Suprapubic skin (tissue), 4 donors: ENCODE results near the gene BTNL9. TPM values are rescaled to one million over a fixed set of nuclear protein-coding genes. Genes with fewer than 3 reads are reported as not detected.
"Not testable (repeated sequence)": the region's sequence is repeated elsewhere in the genome, so short reads cannot be mapped to it uniquely, and the experiment has no call there.

Experiments
- DNase-seq, 2 donors: peaks; one replicate each; pipeline ENCODE4 v3.0.0-alpha.2; 2019; ENCODE audit warnings: low spot score in 2 of 2
- H3K27ac ChIP-seq: fragments of 200-600 bp; sonication (generic); one replicate; pipeline ENCODE4 v1.5.1; 2019
- H3K27me3 ChIP-seq: fragments of 200-600 bp; sonication (generic); one replicate; pipeline ENCODE4 v1.5.1; 2019
- H3K36me3 ChIP-seq: fragments of 200-600 bp; sonication (generic); one replicate; pipeline ENCODE4 v1.5.1; 2019
- H3K4me1 ChIP-seq: fragments of 200-600 bp; sonication (generic); one replicate; pipeline ENCODE4 v1.5.1; 2019
- H3K4me3 ChIP-seq: fragments of 200-600 bp; sonication (generic); one replicate; pipeline ENCODE4 v1.5.1; 2019; ENCODE audit warnings: mild to moderate bottlenecking
- H3K9me3 ChIP-seq: fragments of 200-600 bp; sonication (generic); one replicate; pipeline ENCODE4 v1.5.1; 2019
- EP300 ChIP-seq: sonication (generic); formaldehyde crosslinking; IDR thresholded peaks from one replicate; pipeline ENCODE4 v1.6.1; 2017; ENCODE audit warnings: antibody characterized with exemption
- POLR2A ChIP-seq, 2 donors: fragments of 450-650 bp; IDR thresholded peaks; one replicate each; pipeline ENCODE4 v1.6.1; 2017; ENCODE audit warnings: antibody characterized with exemption in 2 of 2, mild to moderate bottlenecking in 2 of 2, moderate library complexity in 2 of 2
- POLR2AphosphoS5 ChIP-seq, 3 donors: sonication (generic); formaldehyde crosslinking; IDR thresholded peaks; one replicate each; pipeline ENCODE4 v1.6.1; 2017; ENCODE audit warnings: antibody characterized with exemption in 3 of 3
- WGBS: methylation state at CpG from one replicate; pipeline ENCODE4 v1.1.5; 2018; 5-methylcytosine and 5-hydroxymethylcytosine counted together
- total RNA-seq, 4 donors: library from RNA; depleted of rRNA; stranded (reverse); fragments of >200 nt; gene quantifications; one replicate each; pipeline ENCODE4 v1.1.0, GENCODE V29; 2016
- TF ChIP-seq, protein P1 (sequence below), 2 donors: fragments of 200-600 bp in 1 of 2; fragments of 450-650 bp in 1 of 2; sonication (generic) in 1 of 2; IDR thresholded peaks; one replicate each; pipeline ENCODE4 v1.5.1; 2016 to 2019; ENCODE audit warnings: antibody characterized with exemption in 2 of 2, mild to moderate bottlenecking in 1 of 2, moderate library complexity in 1 of 2

Gene BTNL9
- total RNA-seq, 4 donors from 2014 or later, result 13.4 to 98.3 (median 27.7) TPM

DNA sequence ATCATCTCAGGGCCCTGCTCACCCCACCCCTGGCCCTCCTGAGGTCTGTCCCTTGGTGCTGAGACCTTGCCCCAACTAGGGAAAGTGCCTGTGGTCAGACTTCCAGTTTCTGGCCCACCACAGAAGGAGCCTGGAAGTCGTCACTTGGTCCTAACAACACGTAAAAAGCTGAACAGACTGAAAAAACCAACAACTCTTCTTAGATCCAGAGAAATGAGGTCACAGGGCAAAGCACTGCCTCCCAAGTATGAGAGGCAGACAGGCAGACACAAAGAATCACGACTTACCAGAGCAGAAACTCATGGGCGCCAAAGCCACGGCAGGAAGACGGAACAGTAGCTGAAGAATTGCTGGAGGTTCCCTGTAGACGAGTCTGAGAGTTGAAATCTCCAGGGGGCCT lies 52.4 kb downstream of the BTNL9 start:
- WGBS, result 58% methylated on average over 7 of the region's 7 CpGs

DNA sequence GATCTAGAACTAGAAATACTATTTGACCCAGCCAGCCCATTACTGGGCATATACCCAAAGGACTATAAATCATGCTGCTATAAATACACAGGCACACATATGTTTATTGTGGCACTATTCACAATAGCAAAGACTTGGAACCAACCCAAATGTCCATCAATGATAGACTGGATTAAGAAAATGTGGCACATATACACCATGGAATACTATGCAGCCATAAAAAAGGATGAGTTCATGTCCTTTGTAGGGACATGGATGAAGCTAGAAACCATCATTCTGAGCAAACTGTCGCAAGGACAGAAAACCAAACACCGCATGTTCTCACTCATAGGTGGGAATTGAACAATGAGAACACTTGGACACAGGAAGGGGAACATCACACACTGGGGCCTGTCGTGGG lies 55.1 kb downstream of the BTNL9 start:
- H3K4me1 ChIP-seq, H3K9me3 ChIP-seq, DNase-seq, H3K27ac ChIP-seq, H3K36me3 ChIP-seq, H3K4me3 ChIP-seq: not testable (repeated sequence)
- H3K27me3 ChIP-seq, result peaks cover 36% of the 10 kb centered on the region
- WGBS, result 86% methylated on average over 3 of the region's 3 CpGs

More for the DNA sequence above, 52.4 kb downstream of the BTNL9 start:
- Histone ChIP-seq H3K27me3 (peaks cover 17% of the 10 kb centered on the region), H3K27ac (no peak overlapping the region), H3K9me3 (no peaks in the 10 kb centered on the region), H3K4me1 (no peaks in the 10 kb centered on the region), H3K36me3 (no peaks in the 10 kb centered on the region), H3K4me3 (no peak overlapping the region)
- TF ChIP-seq, protein P1, sequence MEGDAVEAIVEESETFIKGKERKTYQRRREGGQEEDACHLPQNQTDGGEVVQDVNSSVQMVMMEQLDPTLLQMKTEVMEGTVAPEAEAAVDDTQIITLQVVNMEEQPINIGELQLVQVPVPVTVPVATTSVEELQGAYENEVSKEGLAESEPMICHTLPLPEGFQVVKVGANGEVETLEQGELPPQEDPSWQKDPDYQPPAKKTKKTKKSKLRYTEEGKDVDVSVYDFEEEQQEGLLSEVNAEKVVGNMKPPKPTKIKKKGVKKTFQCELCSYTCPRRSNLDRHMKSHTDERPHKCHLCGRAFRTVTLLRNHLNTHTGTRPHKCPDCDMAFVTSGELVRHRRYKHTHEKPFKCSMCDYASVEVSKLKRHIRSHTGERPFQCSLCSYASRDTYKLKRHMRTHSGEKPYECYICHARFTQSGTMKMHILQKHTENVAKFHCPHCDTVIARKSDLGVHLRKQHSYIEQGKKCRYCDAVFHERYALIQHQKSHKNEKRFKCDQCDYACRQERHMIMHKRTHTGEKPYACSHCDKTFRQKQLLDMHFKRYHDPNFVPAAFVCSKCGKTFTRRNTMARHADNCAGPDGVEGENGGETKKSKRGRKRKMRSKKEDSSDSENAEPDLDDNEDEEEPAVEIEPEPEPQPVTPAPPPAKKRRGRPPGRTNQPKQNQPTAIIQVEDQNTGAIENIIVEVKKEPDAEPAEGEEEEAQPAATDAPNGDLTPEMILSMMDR (IDR thresholded peaks at IDR 0.05), result no peak
- TF ChIP-seq POLR2AphosphoS5 (IDR thresholded peaks at IDR 0.05) (no peak), EP300 (no peak), POLR2A (IDR thresholded peaks at IDR 0.05) (no peak)
- no peak for DNase-seq

DNA sequence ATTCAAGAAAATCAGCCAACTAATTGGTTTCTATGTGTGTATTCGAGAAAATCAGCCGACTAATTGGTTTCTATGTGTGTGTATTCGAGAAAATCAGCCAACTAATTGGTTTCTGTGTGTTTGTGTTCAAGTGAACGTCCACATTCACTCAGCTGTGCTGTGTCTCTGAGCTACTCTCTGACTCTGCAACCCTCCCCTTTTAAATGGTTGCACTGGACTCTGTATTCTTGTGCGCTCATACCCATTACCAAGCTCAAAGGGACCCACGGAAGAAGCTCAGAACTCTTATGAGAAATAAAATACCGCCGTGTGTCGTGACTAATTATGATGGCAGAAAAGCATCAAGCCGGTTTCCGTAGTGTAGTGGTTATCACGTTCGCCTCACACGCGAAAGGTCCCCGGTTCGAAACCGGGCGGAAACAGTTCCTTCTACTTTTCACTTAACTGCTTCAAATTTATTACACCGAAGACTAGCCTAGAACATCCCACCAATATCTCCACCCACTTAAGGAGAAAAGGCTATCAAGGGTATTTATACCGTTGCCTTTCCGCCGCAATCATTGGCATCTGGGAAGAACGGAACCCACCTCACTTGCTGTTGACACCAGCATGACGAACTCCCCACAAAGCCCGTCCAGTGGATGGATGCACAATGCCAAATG lies 56.8 kb downstream of the BTNL9 start:
- no CpG with 5 or more reads among the region's 26 CpGs for WGBS
- H3K27me3 ChIP-seq, result peaks cover 42% of the 10 kb centered on the region
- not testable (repeated sequence) for DNase-seq

DNA sequence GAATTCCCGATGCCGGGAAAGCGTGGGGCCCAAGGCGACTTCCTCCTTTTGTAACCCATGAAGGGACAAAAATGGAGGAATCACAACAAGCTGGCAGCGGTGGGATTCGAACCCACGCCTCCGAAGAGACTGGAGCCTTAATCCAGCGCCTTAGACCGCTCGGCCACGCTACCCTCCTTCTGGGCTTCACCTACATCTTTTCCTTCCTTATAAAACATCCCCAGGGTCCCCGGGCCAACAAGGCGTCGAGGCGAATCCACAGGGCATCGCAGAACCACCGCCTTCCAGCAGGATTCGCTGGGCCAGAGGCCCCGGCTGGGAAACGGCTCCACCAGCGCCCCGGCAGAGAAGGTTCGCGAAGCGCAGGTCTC lies 57.3 kb downstream of the BTNL9 start:
- H3K9me3 ChIP-seq, result not testable (repeated sequence)
- no CpG with 5 or more reads among the region's 26 CpGs for WGBS

More for the DNA sequence above, 56.8 kb downstream of the BTNL9 start:
- H3K36me3 ChIP-seq, H3K9me3 ChIP-seq, H3K4me3 ChIP-seq, H3K27ac ChIP-seq, H3K4me1 ChIP-seq: not testable (repeated sequence)

DNA sequence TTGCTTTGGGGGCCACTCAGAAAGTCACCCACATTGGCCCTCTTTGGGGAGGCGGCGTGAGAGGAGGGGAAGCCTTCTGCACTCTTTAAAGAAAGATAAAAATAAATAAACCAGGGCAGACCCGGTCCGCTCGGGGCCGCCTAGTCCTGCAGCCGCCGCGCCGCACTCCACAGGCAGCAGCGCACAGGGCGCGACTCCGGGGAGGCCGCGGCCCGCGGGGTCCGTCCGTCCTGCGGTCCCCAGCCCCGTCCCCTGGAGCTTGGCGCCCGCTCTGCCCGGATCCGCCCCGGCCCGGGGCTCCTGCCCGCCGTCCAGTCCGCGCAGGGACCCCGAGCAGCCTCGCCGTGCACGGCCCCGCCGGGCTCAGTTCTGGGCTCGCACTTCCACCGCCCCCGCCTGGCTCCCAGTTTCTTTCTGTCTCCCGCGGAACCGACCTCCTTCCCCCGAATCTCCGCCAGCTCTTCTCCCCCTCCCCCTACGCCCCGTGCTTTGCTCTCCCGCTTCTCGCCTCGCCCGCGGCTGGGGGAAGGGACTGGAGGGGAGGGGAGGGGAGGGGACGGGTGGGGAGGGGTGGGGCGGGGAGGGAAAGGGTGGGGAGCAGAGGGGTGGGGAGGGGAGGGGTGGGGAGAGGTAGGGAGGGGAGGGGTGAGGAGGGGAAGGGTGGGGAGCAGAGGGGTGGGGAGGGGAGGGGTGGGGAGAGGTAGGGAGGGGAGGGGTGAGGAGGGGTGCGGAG lies 57.9 kb downstream of the BTNL9 start:
- no CpG with 5 or more reads among the region's 56 CpGs for WGBS

More for the DNA sequence above, 57.3 kb downstream of the BTNL9 start:
- peaks cover 42% of the 10 kb centered on the region for H3K27me3 ChIP-seq
- H3K36me3 ChIP-seq, H3K27ac ChIP-seq, H3K4me3 ChIP-seq, DNase-seq, H3K4me1 ChIP-seq: not testable (repeated sequence)

DNA sequence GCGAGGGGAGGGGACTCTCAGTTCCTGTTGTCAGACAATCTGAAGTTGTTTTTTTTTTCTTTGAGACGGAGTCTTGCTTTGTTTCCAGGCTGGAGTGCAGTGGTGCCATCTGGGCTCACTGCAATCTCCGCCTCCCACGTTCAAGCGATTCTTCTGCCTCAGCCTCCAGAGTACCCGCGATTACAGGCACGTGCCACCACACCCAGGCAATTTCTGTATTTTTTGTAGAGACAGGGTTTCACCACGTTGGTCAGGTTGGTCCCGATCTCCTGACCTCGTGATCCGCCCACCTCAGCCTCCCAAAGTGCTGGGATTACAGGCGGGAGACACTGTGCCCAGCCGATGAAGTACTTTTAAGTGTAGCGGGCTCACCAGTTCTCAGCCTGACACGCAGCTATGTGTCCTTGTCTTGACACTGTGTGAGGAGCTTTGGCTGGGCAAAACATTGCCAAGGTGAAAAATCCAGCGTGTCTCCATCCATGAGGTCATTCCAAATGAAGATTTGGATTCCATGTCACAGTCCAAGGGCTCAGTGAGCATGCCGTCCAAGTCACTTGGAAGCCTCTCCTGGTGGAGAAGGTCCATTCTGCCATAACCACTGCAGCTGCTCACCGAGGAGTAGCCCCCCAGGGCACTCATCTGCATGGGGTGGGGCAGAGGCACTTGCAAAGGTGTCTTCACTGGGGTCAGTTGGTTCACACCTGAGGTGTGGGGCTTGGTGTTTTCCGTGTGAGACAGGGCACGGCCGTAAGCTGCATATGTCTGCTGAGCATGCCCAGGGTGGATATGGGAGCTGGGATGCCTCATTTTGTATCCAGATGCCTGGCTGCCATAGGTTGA lies 58.9 kb downstream of the BTNL9 start:
- TF ChIP-seq POLR2A (IDR thresholded peaks at IDR 0.05) (no peak), EP300 (no peak), POLR2AphosphoS5 (IDR thresholded peaks at IDR 0.05) (no peak)
- TF ChIP-seq, protein P1 (IDR thresholded peaks at IDR 0.05), result no peak
- H3K4me3 ChIP-seq, result no peak overlapping the region
- DNase-seq, result no peak
- no peaks in the 10 kb centered on the region for H3K36me3 ChIP-seq
- H3K4me1 ChIP-seq, result peaks cover 3% of the 10 kb centered on the region
- 16% methylated on average over 17 of the region's 22 CpGs for WGBS
- peaks cover 31% of the 10 kb centered on the region for H3K27me3 ChIP-seq
- H3K27ac ChIP-seq, result no peak overlapping the region
- H3K9me3 ChIP-seq, result no peaks in the 10 kb centered on the region

More for the DNA sequence above, 57.9 kb downstream of the BTNL9 start:
- DNase-seq, H3K36me3 ChIP-seq, H3K27ac ChIP-seq, H3K9me3 ChIP-seq, H3K4me1 ChIP-seq, H3K4me3 ChIP-seq: not testable (repeated sequence)
- H3K27me3 ChIP-seq, result peaks cover 37% of the 10 kb centered on the region

DNA sequence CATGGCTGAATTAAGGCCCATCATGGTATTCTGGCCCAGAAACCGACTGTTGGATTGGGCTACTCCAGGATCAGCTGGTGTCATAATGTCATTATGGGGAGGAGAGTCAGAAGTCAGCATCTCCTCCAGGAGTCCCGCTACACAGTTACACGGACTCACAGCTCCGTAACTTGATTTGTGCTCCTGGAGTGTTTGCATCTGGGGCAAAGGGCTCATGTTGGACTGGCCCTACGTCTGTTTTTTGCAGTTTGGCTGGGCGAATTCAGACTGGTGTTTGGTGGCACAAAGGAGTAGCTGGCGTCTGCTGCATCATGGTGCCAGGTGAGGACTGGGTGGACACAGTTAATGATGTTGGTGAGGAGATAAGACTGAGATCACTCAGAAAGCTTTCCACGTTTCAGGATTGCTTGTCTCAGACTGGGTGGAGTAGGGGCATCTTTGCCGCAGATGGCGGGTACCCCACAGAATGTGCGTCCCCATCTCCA lies 59.6 kb downstream of the BTNL9 start:
- Histone ChIP-seq H3K36me3 (no peaks in the 10 kb centered on the region), H3K4me1 (peaks cover 6% of the 10 kb centered on the region), H3K27ac (no peak overlapping the region), H3K27me3 (peaks cover 37% of the 10 kb centered on the region), H3K4me3 (no peak overlapping the region), H3K9me3 (no peaks in the 10 kb centered on the region)
- TF ChIP-seq EP300, result no peak
- TF ChIP-seq, protein P1 (IDR thresholded peaks at IDR 0.05), result no peak
- no peak for TF ChIP-seq POLR2A (IDR thresholded peaks at IDR 0.05)
- no peak for TF ChIP-seq POLR2AphosphoS5 (IDR thresholded peaks at IDR 0.05)
- 39% methylated on average over 6 of the region's 11 CpGs for WGBS
- DNase-seq, result no peak
